Activated naive CD4-positive, alpha-beta T cell treated with anti-CD3 and anti-CD28 coated beads, Interleukin-2, amount 10 ng/mL, durations not matched to agents 7 days and 5 days (primary cell): ENCODE data around the gene NAV2.

Experiments
- CTCF ChIA-PET: fragments of 350-600 bp; sonication (Branson Sonifier 250); formaldehyde crosslinking; loops from one replicate; lab custom pipeline; 2021; ENCODE audit warnings: antibody characterized with exemption; lab: Charles Lee
- DNase-seq: peaks from one replicate; pipeline ENCODE4 v3.0.0-alpha.2; 2020
- H3K27ac Mint-ChIP-seq: one replicate; pipeline ENCODE4 v1.8.0; 2021; ENCODE audit warnings: mild to moderate bottlenecking, moderate library complexity, mixed read lengths
- H3K27me3 Mint-ChIP-seq: one replicate; pipeline ENCODE4 v1.8.0; 2021; ENCODE audit warnings: mild to moderate bottlenecking, mixed read lengths
- H3K36me3 Mint-ChIP-seq: one replicate; pipeline ENCODE4 v1.8.0; 2021; ENCODE audit warnings: mixed read lengths
- H3K4me1 Mint-ChIP-seq: one replicate; pipeline ENCODE4 v1.8.0; 2021; ENCODE audit warnings: mixed read lengths
- H3K4me3 Mint-ChIP-seq: one replicate; pipeline ENCODE4 v1.8.0; 2021; ENCODE audit warnings: mild to moderate bottlenecking, moderate library complexity, mixed read lengths
- H3K9me3 Mint-ChIP-seq: one replicate; pipeline ENCODE4 v1.8.0; 2021; ENCODE audit warnings: mixed read lengths

The NAV2 gene

GRCh38 chr11:20010851-20011225, 298.2 kb downstream of the NAV2 start:
- Mint-ChIP-seq H3K4me1 (no peaks in the 10 kb centered on the region), H3K36me3 (no peaks in the 10 kb centered on the region), H3K4me3 (no peak overlapping the region), H3K9me3 (no peaks in the 10 kb centered on the region), H3K27me3 (peaks cover 8% of the 10 kb centered on the region), H3K27ac (no peak overlapping the region)
- DNase-seq: no peak
- CTCF ChIA-PET: no interaction called here

GRCh38 chr11:20011307-20011951, 298.8 kb downstream of the NAV2 start:
- no peaks in the 10 kb centered on the region for H3K36me3 Mint-ChIP-seq
- peaks cover 6% of the 10 kb centered on the region for H3K27me3 Mint-ChIP-seq
- H3K27ac Mint-ChIP-seq: no peak overlapping the region
- no peak for DNase-seq
- no peaks in the 10 kb centered on the region for H3K4me1 Mint-ChIP-seq
- H3K9me3 Mint-ChIP-seq: no peaks in the 10 kb centered on the region
- H3K4me3 Mint-ChIP-seq: no peak overlapping the region
- CTCF ChIA-PET: no interaction called here

- CTCF ChIA-PET: no interaction called here
- H3K9me3 Mint-ChIP-seq: no peaks in the 10 kb centered on the region
- no peaks in the 10 kb centered on the region for H3K36me3 Mint-ChIP-seq
- no peak for DNase-seq
- H3K27me3 Mint-ChIP-seq: peaks cover 6% of the 10 kb centered on the region
- H3K4me1 Mint-ChIP-seq: no peaks in the 10 kb centered on the region
- H3K4me3 Mint-ChIP-seq: no peak overlapping the region
- no peak overlapping the region for H3K27ac Mint-ChIP-seq
Observed at GRCh38 chr11:20013346-20014066, 300.9 kb downstream of the NAV2 start.

GRCh38 chr11:20014067-20014402, 301.4 kb downstream of the NAV2 start:
- Mint-ChIP-seq H3K27me3 (peaks cover 6% of the 10 kb centered on the region), H3K4me3 (no peak overlapping the region), H3K27ac (no peak overlapping the region), H3K4me1 (no peaks in the 10 kb centered on the region), H3K36me3 (no peaks in the 10 kb centered on the region), H3K9me3 (no peaks in the 10 kb centered on the region)
- CTCF ChIA-PET: no interaction called here
- no peak for DNase-seq

- Mint-ChIP-seq H3K27ac (no peak overlapping the region), H3K36me3 (no peaks in the 10 kb centered on the region), H3K4me3 (no peak overlapping the region), H3K4me1 (no peaks in the 10 kb centered on the region), H3K9me3 (no peaks in the 10 kb centered on the region), H3K27me3 (peaks cover 6% of the 10 kb centered on the region)
- CTCF ChIA-PET: interaction anchor here (1.1 kb wide), 1 partner anchor 10 kb away, joined by 3 read pairs; no protein-coding TSS in a partner anchor
- no peak for DNase-seq
Observed at GRCh38 chr11:20015101-20015500, 302.5 kb downstream of the NAV2 start.

- Mint-ChIP-seq H3K4me3 (no peak overlapping the region), H3K4me1 (no peaks in the 10 kb centered on the region), H3K27me3 (peaks cover 6% of the 10 kb centered on the region), H3K27ac (no peak overlapping the region), H3K36me3 (no peaks in the 10 kb centered on the region), H3K9me3 (no peaks in the 10 kb centered on the region)
- CTCF ChIA-PET: interaction anchor here (1.1 kb wide), 1 partner anchor 9 kb away, joined by 3 read pairs; no protein-coding TSS in a partner anchor
- no peak for DNase-seq
Observed at GRCh38 chr11:20015529-20016427, 303.1 kb downstream of the NAV2 start.

- DNase-seq: no peak
- Mint-ChIP-seq H3K9me3 (no peaks in the 10 kb centered on the region), H3K4me3 (no peak overlapping the region), H3K27me3 (peaks cover 6% of the 10 kb centered on the region), H3K27ac (no peak overlapping the region), H3K36me3 (no peaks in the 10 kb centered on the region), H3K4me1 (no peaks in the 10 kb centered on the region)
- CTCF ChIA-PET: interaction anchor here (1.1 kb wide), 1 partner anchor 8 kb away, joined by 3 read pairs; no protein-coding TSS in a partner anchor
Observed at GRCh38 chr11:20016526-20016925, 303.9 kb downstream of the NAV2 start.

- H3K9me3 Mint-ChIP-seq: no peaks in the 10 kb centered on the region
- H3K27me3 Mint-ChIP-seq: peaks cover 6% of the 10 kb centered on the region
- no peak overlapping the region for H3K27ac Mint-ChIP-seq
- H3K4me3 Mint-ChIP-seq: no peak overlapping the region
- no peak for DNase-seq
- no peaks in the 10 kb centered on the region for H3K4me1 Mint-ChIP-seq
- H3K36me3 Mint-ChIP-seq: no peaks in the 10 kb centered on the region
- CTCF ChIA-PET: no interaction called here
Observed at GRCh38 chr11:20017320-20017719, 304.7 kb downstream of the NAV2 start.

- CTCF ChIA-PET: no interaction called here
- no peaks in the 10 kb centered on the region for H3K27me3 Mint-ChIP-seq
- no peak for DNase-seq
Observed at GRCh38 chr11:20020198-20020597, 307.6 kb downstream of the NAV2 start.

GRCh38 chr11:20020716-20021115, 308.1 kb downstream of the NAV2 start:
- no peak for DNase-seq
- no peak overlapping the region for H3K4me3 Mint-ChIP-seq
- no peaks in the 10 kb centered on the region for H3K27me3 Mint-ChIP-seq
- H3K27ac Mint-ChIP-seq: no peak overlapping the region
- CTCF ChIA-PET: no interaction called here
- no peaks in the 10 kb centered on the region for H3K36me3 Mint-ChIP-seq
- no peaks in the 10 kb centered on the region for H3K4me1 Mint-ChIP-seq
- H3K9me3 Mint-ChIP-seq: no peaks in the 10 kb centered on the region

More at GRCh38 chr11:20020198-20020597, 307.6 kb downstream of the NAV2 start:
- no peaks in the 10 kb centered on the region for H3K9me3 Mint-ChIP-seq
- no peak overlapping the region for H3K27ac Mint-ChIP-seq
- no peaks in the 10 kb centered on the region for H3K36me3 Mint-ChIP-seq
- H3K4me1 Mint-ChIP-seq: no peaks in the 10 kb centered on the region
- no peak overlapping the region for H3K4me3 Mint-ChIP-seq

GRCh38 chr11:20021212-20021611, 308.6 kb downstream of the NAV2 start:
- CTCF ChIA-PET: no interaction called here
- DNase-seq: no peak
- Mint-ChIP-seq H3K9me3 (no peaks in the 10 kb centered on the region), H3K36me3 (no peaks in the 10 kb centered on the region), H3K4me3 (no peak overlapping the region), H3K27me3 (no peaks in the 10 kb centered on the region), H3K27ac (no peak overlapping the region), H3K4me1 (no peaks in the 10 kb centered on the region)

GRCh38 chr11:20021771-20022362, 309.2 kb downstream of the NAV2 start:
- Mint-ChIP-seq H3K27me3 (no peaks in the 10 kb centered on the region), H3K4me1 (no peaks in the 10 kb centered on the region), H3K9me3 (no peaks in the 10 kb centered on the region), H3K36me3 (no peaks in the 10 kb centered on the region), H3K27ac (no peak overlapping the region), H3K4me3 (no peak overlapping the region)
- DNase-seq: no peak
- CTCF ChIA-PET: no interaction called here

- H3K9me3 Mint-ChIP-seq: no peaks in the 10 kb centered on the region
- no peaks in the 10 kb centered on the region for H3K27me3 Mint-ChIP-seq
- no peaks in the 10 kb centered on the region for H3K36me3 Mint-ChIP-seq
- no peak overlapping the region for H3K4me3 Mint-ChIP-seq
- no peaks in the 10 kb centered on the region for H3K4me1 Mint-ChIP-seq
- H3K27ac Mint-ChIP-seq: no peak overlapping the region
- no peak for DNase-seq
- CTCF ChIA-PET: no interaction called here
Observed at GRCh38 chr11:20022363-20023081, 309.9 kb downstream of the NAV2 start.

GRCh38 chr11:20023082-20023426, 310.4 kb downstream of the NAV2 start:
- Mint-ChIP-seq H3K36me3 (no peaks in the 10 kb centered on the region), H3K4me3 (no peak overlapping the region), H3K9me3 (no peaks in the 10 kb centered on the region), H3K27ac (no peak overlapping the region), H3K4me1 (no peaks in the 10 kb centered on the region), H3K27me3 (no peaks in the 10 kb centered on the region)
- no peak for DNase-seq
- CTCF ChIA-PET: no interaction called here
